IMR-90 (cell line): ENCODE data around the gene ADAM33. TPM values are rescaled to one million over a fixed set of nuclear protein-coding genes. Genes with fewer than 3 reads are reported as not detected.

Experiments
- ATAC-seq: fragments of 200-7000 bp; cut with Tn5 transposase; 2 replicates; pipeline ENCODE4 v1.9.1; 2020; ENCODE audit warnings: low read depth, mild to moderate bottlenecking, moderate library complexity
- BruUV-seq: library from RNA; stranded (reverse); fragments of 400-500 nt; replicated peaks from 2 replicates; lab custom pipeline; 2021; lab: Mats Ljungman, UMichigan
- CTCF ChIA-PET: fragments of 300-600 bp; formaldehyde crosslinking; extraction: SDS; loops from one replicate; lab custom pipeline; 2021; ENCODE audit warnings: antibody characterized with exemption; lab: Yijun Ruan, JAX
- POLR2A ChIA-PET: fragments of 300-600 bp; sonication (Branson Sonifier 250); formaldehyde crosslinking; loops from one replicate; lab custom pipeline; 2022; ENCODE audit warnings: antibody characterized with exemption; ENCODE audit not compliant: unreplicated experiment; lab: Charles Lee
- DNase-seq: peaks from one replicate; pipeline ENCODE4 v3.0.0; 2013
- H2AFZ ChIP-seq: replicated peaks from 2 replicates; pipeline ENCODE3; 2013; ENCODE audit warnings: low read length, mild to moderate bottlenecking; ENCODE audit not compliant: poor library complexity
- H2AK5ac ChIP-seq: 2 replicates; pipeline ENCODE4 v1.6.1; 2013; ENCODE audit warnings: low read depth, low read length, inconsistent platforms
- H2AK9ac ChIP-seq: replicated peaks from 2 replicates; pipeline ENCODE3; 2013; ENCODE audit warnings: mild to moderate bottlenecking, low read depth, low read length, moderate library complexity; ENCODE audit not compliant: poor library complexity
- H2BK120ac ChIP-seq: 2 replicates; pipeline ENCODE4 v1.6.1; 2013; ENCODE audit warnings: low read depth, low read length, inconsistent platforms
- H2BK15ac ChIP-seq: 3 replicates; pipeline ENCODE4 v1.6.1; 2013; ENCODE audit warnings: low read depth, low read length, inconsistent platforms
- H2BK20ac ChIP-seq: 2 replicates; pipeline ENCODE4 v1.6.1; 2013; ENCODE audit warnings: low read depth, mild to moderate bottlenecking, inconsistent platforms, low read length, moderate library complexity
- H2BK5ac ChIP-seq: 2 replicates; pipeline ENCODE4 v1.6.1; 2013; ENCODE audit warnings: mild to moderate bottlenecking, low read depth, low read length, inconsistent platforms; ENCODE audit not compliant: poor library complexity, severe bottlenecking
- H3K14ac ChIP-seq: replicated peaks from 2 replicates; pipeline ENCODE4 v1.6.1; 2013; ENCODE audit warnings: low read depth, low read length, inconsistent platforms
- H3K18ac ChIP-seq: 2 replicates; pipeline ENCODE4 v1.6.1; 2013; ENCODE audit warnings: low read depth, low read length, control low read depth
- H3K23ac ChIP-seq: 2 replicates; pipeline ENCODE4 v1.6.1; 2013; ENCODE audit warnings: low read depth, low read length, inconsistent platforms
- H3K27ac ChIP-seq: 2 replicates; pipeline ENCODE4 v1.5.1; 2013; ENCODE audit warnings: mild to moderate bottlenecking, control low read depth, low read length; ENCODE audit not compliant: insufficient read depth
- H3K27me3 ChIP-seq: 2 replicates; pipeline ENCODE4 v1.6.1; 2013; ENCODE audit warnings: low read length; ENCODE audit not compliant: control insufficient read depth, insufficient read depth
- H3K36me3 ChIP-seq: 2 replicates; pipeline ENCODE4 v1.6.1; 2013; ENCODE audit warnings: low read length, mixed read lengths; ENCODE audit not compliant: control insufficient read depth, insufficient read depth
- H3K4ac ChIP-seq: 2 replicates; pipeline ENCODE4 v1.6.1; 2013; ENCODE audit warnings: low read depth, low read length, inconsistent platforms
- H3K4me1 ChIP-seq: 2 replicates; pipeline ENCODE4 v1.6.1; 2013; ENCODE audit warnings: low read length, mixed read lengths; ENCODE audit not compliant: control insufficient read depth, insufficient read depth
- H3K4me2 ChIP-seq: 2 replicates; pipeline ENCODE4 v1.6.1; 2013; ENCODE audit warnings: low read depth, mild to moderate bottlenecking, control low read depth, low read length, moderate library complexity
- H3K4me3 ChIP-seq: 2 replicates; pipeline ENCODE4 v1.5.1; 2013; ENCODE audit warnings: low read depth, mild to moderate bottlenecking, control low read depth, low read length, moderate library complexity; ENCODE audit not compliant: insufficient read depth
- H3K56ac ChIP-seq: 2 replicates; pipeline ENCODE4 v1.6.1; 2013; ENCODE audit warnings: low read length, inconsistent platforms; ENCODE audit not compliant: insufficient read depth; ENCODE audit errors: extremely low read depth
- H3K79me1 ChIP-seq, 2 experiments: 2 replicates each; pipeline ENCODE4 v1.6.1; 2013; ENCODE audit warnings: low read length in 2 of 2, inconsistent platforms in 1 of 2, low read depth in 1 of 2
- H3K9ac ChIP-seq: 2 replicates; pipeline ENCODE4 v1.6.1; 2013; ENCODE audit warnings: low read depth, low read length, control low read depth
- H3K9me1 ChIP-seq: 2 replicates; pipeline ENCODE4 v1.6.1; 2013; ENCODE audit warnings: low read length, inconsistent platforms; ENCODE audit not compliant: insufficient read depth
- H3K9me3 ChIP-seq: 2 replicates; pipeline ENCODE4 v1.6.1; 2013; ENCODE audit warnings: low read length; ENCODE audit not compliant: control insufficient read depth, insufficient read depth
- H4K20me1 ChIP-seq: 2 replicates; pipeline ENCODE4 v1.6.1; 2013; ENCODE audit warnings: low read length, inconsistent platforms; ENCODE audit not compliant: insufficient read depth
- H4K5ac ChIP-seq: 2 replicates; pipeline ENCODE4 v1.6.1; 2013; ENCODE audit warnings: mild to moderate bottlenecking, low read depth, low read length, control low read depth
- H4K8ac ChIP-seq, 2 experiments: 2 replicates each; pipeline ENCODE4 v1.6.1; 2013; ENCODE audit warnings: low read depth in 2 of 2, low read length in 2 of 2, control low read depth in 1 of 2, inconsistent platforms in 1 of 2
- H4K91ac ChIP-seq: 2 replicates; pipeline ENCODE4 v1.6.1; 2013; ENCODE audit warnings: low read depth, low read length, inconsistent platforms; ENCODE audit not compliant: insufficient read depth
- BHLHE40 ChIP-seq: fragments of 150-350 bp; IDR thresholded peaks from 2 replicates; pipeline ENCODE4 v1.6.1; 2016; ENCODE audit warnings: mild to moderate bottlenecking, low read depth, low read length
- CEBPB ChIP-seq: IDR thresholded peaks from 2 replicates; pipeline ENCODE4 v1.6.1; 2012; ENCODE audit warnings: low read depth, low read length, improper control_type of control experiment
- CHD1 ChIP-seq: IDR thresholded peaks from 2 replicates; pipeline ENCODE4 v1.6.1; 2012; ENCODE audit warnings: low read depth, low read length, improper control_type of control experiment
- CTCF ChIP-seq: conservative IDR thresholded peaks from 2 replicates; pipeline ENCODE4 v1.5.1; 2012; ENCODE audit warnings: mild to moderate bottlenecking, low read depth, low read length, improper control_type of control experiment
- ELK1 ChIP-seq: fragments of 150-350 bp; IDR thresholded peaks from 2 replicates; pipeline ENCODE4 v1.6.1; 2016; ENCODE audit warnings: low read depth, mild to moderate bottlenecking, low read length, moderate library complexity, borderline replicate concordance
- FOS ChIP-seq: fragments of 150-350 bp; IDR thresholded peaks from 2 replicates; pipeline ENCODE4 v1.6.1; 2016; ENCODE audit warnings: low read depth, low read length
- MAFK ChIP-seq: IDR thresholded peaks from 2 replicates; pipeline ENCODE4 v1.6.1; 2012; ENCODE audit warnings: low read depth, low read length, improper control_type of control experiment
- MAZ ChIP-seq: IDR thresholded peaks from 2 replicates; pipeline ENCODE4 v1.6.1; 2012; ENCODE audit warnings: low read depth, mild to moderate bottlenecking, low read length, improper control_type of control experiment, moderate library complexity, borderline replicate concordance
- MXI1 ChIP-seq: IDR thresholded peaks from 2 replicates; pipeline ENCODE4 v1.6.1; 2012; ENCODE audit warnings: low read depth, mild to moderate bottlenecking, low read length, moderate library complexity, borderline replicate concordance
- NFE2L2 ChIP-seq: fragments of 150-350 bp; IDR thresholded peaks from 2 replicates; pipeline ENCODE4 v1.6.1; 2016; ENCODE audit warnings: low read depth, mild to moderate bottlenecking, low read length
- POLR2A ChIP-seq: IDR thresholded peaks from 2 replicates; pipeline ENCODE4 v1.6.1; 2012; ENCODE audit warnings: mild to moderate bottlenecking, low read depth, low read length
- RAD21 ChIP-seq: IDR thresholded peaks from 2 replicates; pipeline ENCODE4 v1.6.1; 2012; ENCODE audit warnings: low read length, improper control_type of control experiment
- RCOR1 ChIP-seq: IDR thresholded peaks from 2 replicates; pipeline ENCODE4 v1.6.1; 2012; ENCODE audit warnings: mild to moderate bottlenecking, low read length, improper control_type of control experiment; ENCODE audit not compliant: insufficient replicate concordance
- RFX5 ChIP-seq: IDR thresholded peaks from 2 replicates; pipeline ENCODE4 v1.8.0; 2012; ENCODE audit warnings: low read depth, mild to moderate bottlenecking, low read length, moderate library complexity
- SMC3 ChIP-seq: fragments of 150-350 bp; IDR thresholded peaks from 2 replicates; pipeline ENCODE4 v1.6.1; 2016; ENCODE audit warnings: low read depth, mild to moderate bottlenecking, antibody characterized with exemption, low read length, moderate library complexity
- USF2 ChIP-seq: fragments of 150-350 bp; IDR thresholded peaks from 2 replicates; pipeline ENCODE4 v1.6.1; 2017; ENCODE audit warnings: mild to moderate bottlenecking, antibody characterized with exemption, low read length, low read depth
- whole genome bisulfite sequencing, 2 experiments: methylation state at CpG; one replicate each; pipeline versions ENCODE4 v1.1.5 to v1.1.7; 2013; ENCODE audit warnings: missing lambda C conversion rate in 2 of 2; ENCODE audit not compliant: insufficient read length in 1 of 2; ENCODE audit errors: extremely low coverage in 2 of 2; 5-methylcytosine and 5-hydroxymethylcytosine counted together
- dilution Hi-C: fragments of 300-500 bp; cut with HindIII; formaldehyde crosslinking; loops from one replicate; pipeline ENCODE4 v1.14.3; 2018; ENCODE audit warnings: low sequenced_read_pairs; ENCODE audit not compliant: unreplicated experiment
- in situ Hi-C: fragments of 300-500 bp; cut with MboI; formaldehyde crosslinking; loops from 3 replicates; pipeline ENCODE4 v1.14.3; 2019; ENCODE audit warnings: low sequenced_read_pairs, inconsistent platforms, mixed read lengths
- intact Hi-C: fragments of 100-400 bp; cut with micrococcal nuclease; formaldehyde crosslinking; loops from 2 replicates; pipeline ENCODE4 v1.10.0; 2022
- polyA plus RNA-seq, 3 experiments: library from polyadenylated mRNA; depleted of rRNA; stranded (reverse); fragments of >200 nt; gene quantifications; 2 replicates each; pipeline ENCODE4 v1.2.3, GENCODE V29; 2012; ENCODE audit warnings: low replicate concordance in 1 of 3
- total RNA-seq: library from RNA; depleted of rRNA; stranded (reverse); fragments of >200 nt; gene quantifications from 2 replicates; pipeline ENCODE4 v1.2.3, GENCODE V29; 2012

ADAM33 gene
- total and polyA plus RNA-seq, 2 of the 4 experiments (the other 2 are of a cell fraction), result 0.18 to 1.7 TPM

DNA sequence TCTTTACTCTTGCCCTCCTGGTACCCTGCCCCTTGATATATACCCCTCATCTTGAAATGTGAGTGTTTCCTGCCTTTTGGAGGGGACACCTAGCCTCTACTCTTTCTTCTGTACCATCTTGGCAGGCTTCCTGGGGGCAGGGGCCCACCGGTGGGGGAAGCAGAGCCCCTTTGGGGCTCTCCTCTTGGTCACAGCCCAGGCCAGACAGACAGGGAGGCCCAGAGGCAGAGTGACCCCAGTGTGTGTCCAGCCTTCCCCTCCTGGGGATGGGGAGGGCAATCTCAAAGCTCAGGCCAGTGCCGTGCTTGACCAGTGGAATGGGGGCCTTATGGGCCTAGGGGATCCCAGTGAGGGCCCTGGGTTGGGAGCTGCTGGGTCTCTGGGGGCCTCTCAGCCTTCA is 3.6 kb downstream of the ADAM33 start:
- H4K91ac ChIP-seq, result no peak overlapping the region
- WGBS, 2 experiments, result 0% methylated on average over 1 of the region's 2 CpGs; no CpG with 5 or more reads in 1 of the 2 experiments
- H2AK5ac ChIP-seq, result no peak overlapping the region
- no peak overlapping the region for H3K27ac ChIP-seq
- no peak overlapping the region for H3K4me3 ChIP-seq
- H3K23ac ChIP-seq, result no peak overlapping the region
- no peaks in the 10 kb centered on the region for H3K36me3 ChIP-seq
- ATAC-seq (no peak), DNase-seq (no peak)
- H2BK120ac ChIP-seq, result no peak overlapping the region
- no peak overlapping the region for H2BK15ac ChIP-seq
- H4K5ac ChIP-seq, result no peak overlapping the region
- H2BK5ac ChIP-seq, result no peak overlapping the region
- no TSS peak for BruUV-seq
- ChIA-PET CTCF (interaction anchor here (2.9 kb wide), 1 partner anchor 32 kb away, joined by 19 read pairs; no protein-coding TSS in a partner anchor), POLR2A (no interaction called here)
- no peak overlapping the region for H3K14ac ChIP-seq
- no peaks in the 10 kb centered on the region for H3K9me1 ChIP-seq
- in situ Hi-C loops, result no loop called here
- H3K18ac ChIP-seq, result no peak overlapping the region
- no peak overlapping the region for H3K4ac ChIP-seq
- no peak overlapping the region for H2BK20ac ChIP-seq
- no peak for TF ChIP-seq CTCF
- TF ChIP-seq RFX5, result no peak
- TF ChIP-seq USF2, result no peak
- no peak for TF ChIP-seq RAD21
- no peak for TF ChIP-seq FOS
- TF ChIP-seq POLR2A, result no peak
- no peak for TF ChIP-seq MAFK
- no peak for TF ChIP-seq SMC3
- TF ChIP-seq NFE2L2, result no peak
- TF ChIP-seq ELK1, result no peak
- no peak for TF ChIP-seq BHLHE40
- no peak for TF ChIP-seq CEBPB
- no peak for TF ChIP-seq MXI1
- TF ChIP-seq MAZ, result no peak
- TF ChIP-seq CHD1, result no peak
- no peak for TF ChIP-seq RCOR1
- H2AK9ac ChIP-seq, result no peak overlapping the region
- H4K20me1 ChIP-seq, result no peaks in the 10 kb centered on the region
- peaks cover 32% of the 10 kb centered on the region for H3K27me3 ChIP-seq
- H3K56ac ChIP-seq, result no peak overlapping the region
- H3K9ac ChIP-seq, result no peak overlapping the region
- no peak overlapping the region for H3K4me2 ChIP-seq
- no peak overlapping the region for H4K8ac ChIP-seq
- H3K9me3 ChIP-seq, result no peaks in the 10 kb centered on the region
- H3K79me1 ChIP-seq, result no peaks in the 10 kb centered on the region
- peaks cover 19% of the 10 kb centered on the region for H3K4me1 ChIP-seq
- no peak overlapping the region for H2AFZ ChIP-seq
- intact Hi-C loops, result loop anchor here (5.0 to 10.0 kb wide), 2 partner anchors 89 to 407 kb away; partner anchors contain the start of gene ADISSP
- dilution Hi-C loops, result no loop called here
